OCI-LY7 (cell line): Measurements from ENCODE around the gene RNF32. TPM values are rescaled to one million over a fixed set of nuclear protein-coding genes. Genes with fewer than 3 reads are reported as not detected.
A peak's percentile ranks its signal among the peaks of the same experiment; 100 is the strongest.

Source experiments
- BruUV-seq: library from RNA; stranded (reverse); fragments of 400-500 nt; replicated peaks from 2 replicates; lab custom pipeline; 2021; lab: Mats Ljungman, UMichigan
- CTCF ChIA-PET: fragments of 300-600 bp; sonication (Branson Sonifier 250); formaldehyde crosslinking; loops from one replicate; lab custom pipeline; 2022; ENCODE audit warnings: antibody characterized with exemption; ENCODE audit not compliant: unreplicated experiment; lab: Charles Lee
- POLR2A ChIA-PET: fragments of 300-600 bp; sonication (Branson Sonifier 250); formaldehyde crosslinking; loops from one replicate; lab custom pipeline; 2022; ENCODE audit warnings: antibody characterized with exemption; lab: Charles Lee
- DNase-seq: peaks from one replicate; pipeline ENCODE4 v3.0.0-alpha.2; 2015; ENCODE audit warnings: low spot score
- H2AFZ ChIP-seq: fragments of 200-600 bp; sonication (generic), shearing (Covaris generic); 2 replicates; pipeline ENCODE4 v1.6.1; 2014; ENCODE audit warnings: mild to moderate bottlenecking, antibody characterized with exemption, low read length, moderate library complexity
- H3K27ac ChIP-seq: fragments of 200-600 bp; sonication (generic); 2 replicates; pipeline ENCODE4 v1.5.1; 2014; ENCODE audit warnings: mixed run types, low read depth, mild to moderate bottlenecking, moderate library complexity, low read length, inconsistent platforms; ENCODE audit not compliant: poor library complexity, severe bottlenecking
- H3K36me3 ChIP-seq: fragments of 200-600 bp; sonication (generic); 2 replicates; pipeline ENCODE4 v1.6.1; 2014; ENCODE audit warnings: mild to moderate bottlenecking, antibody characterized with exemption, low read length, moderate library complexity, mixed read lengths; ENCODE audit not compliant: insufficient read depth
- H3K4me1 ChIP-seq: fragments of 200-600 bp; sonication (generic); 2 replicates; pipeline ENCODE4 v1.5.1; 2014; ENCODE audit warnings: mild to moderate bottlenecking, low read length; ENCODE audit not compliant: insufficient read depth, poor library complexity, severe bottlenecking
- H3K4me2 ChIP-seq: fragments of 200-600 bp; sonication (generic); 2 replicates; pipeline ENCODE4 v1.6.1; 2014; ENCODE audit warnings: mild to moderate bottlenecking, low read length
- H3K4me3 ChIP-seq: fragments of 200-600 bp; sonication (generic); 2 replicates; pipeline ENCODE4 v1.5.1; 2014; ENCODE audit warnings: mild to moderate bottlenecking, low read depth, low read length; ENCODE audit not compliant: poor library complexity, severe bottlenecking
- H3K79me2 ChIP-seq: fragments of 200-600 bp; sonication (generic); 2 replicates; pipeline ENCODE4 v1.6.1; 2016; ENCODE audit warnings: low read depth, mild to moderate bottlenecking, low read length, moderate library complexity, mixed read lengths; ENCODE audit not compliant: insufficient read depth
- H3K9me2 ChIP-seq: fragments of 200-600 bp; sonication (generic); 2 replicates; pipeline ENCODE4 v1.6.1; 2016; ENCODE audit warnings: mild to moderate bottlenecking, low read length, mixed read lengths; ENCODE audit not compliant: insufficient read depth
- H3K9me3 ChIP-seq: fragments of 200-600 bp; sonication (generic); 2 replicates; pipeline ENCODE4 v1.6.1; 2014; ENCODE audit warnings: mild to moderate bottlenecking, mixed run types, low read length, mixed read lengths
- H4K20me1 ChIP-seq: fragments of 200-600 bp; sonication (generic); 2 replicates; pipeline ENCODE4 v1.6.1; 2014; ENCODE audit warnings: mild to moderate bottlenecking, antibody characterized with exemption, low read length, moderate library complexity, mixed read lengths; ENCODE audit not compliant: insufficient read depth
- EZH2phosphoT487 ChIP-seq: fragments of 200-600 bp; sonication (generic); IDR thresholded peaks from 2 replicates; pipeline ENCODE4 v1.6.1; 2018; ENCODE audit warnings: low read depth, borderline replicate concordance, mild to moderate bottlenecking, mixed run types, antibody characterized with exemption, low read length, moderate library complexity, mixed read lengths
- intact Hi-C: fragments of 100-400 bp; cut with micrococcal nuclease; formaldehyde crosslinking; loops from one replicate; pipeline ENCODE4 v1.10.0; 2022; ENCODE audit not compliant: unreplicated experiment
- total RNA-seq, 2 experiments: library from RNA; depleted of rRNA in 1 of 2; stranded (reverse); fragments of >200 nt in 1 of 2; shearing (Covaris generic) in 1 of 2; gene quantifications; 2 replicates each; pipeline ENCODE4 v1.2.3, GENCODE V29; 2014 to 2022
- TF ChIP-seq, protein P1 (sequence below): fragments of 200-600 bp; sonication (generic); conservative IDR thresholded peaks from 2 replicates; pipeline ENCODE4 v1.5.1; 2014; ENCODE audit warnings: mild to moderate bottlenecking, antibody characterized with exemption, low read length, moderate library complexity, mixed read lengths

Gene RNF32
- total RNA-seq, 2 experiments from 2014 or later = 3.2 to 3.9 TPM

DNA sequence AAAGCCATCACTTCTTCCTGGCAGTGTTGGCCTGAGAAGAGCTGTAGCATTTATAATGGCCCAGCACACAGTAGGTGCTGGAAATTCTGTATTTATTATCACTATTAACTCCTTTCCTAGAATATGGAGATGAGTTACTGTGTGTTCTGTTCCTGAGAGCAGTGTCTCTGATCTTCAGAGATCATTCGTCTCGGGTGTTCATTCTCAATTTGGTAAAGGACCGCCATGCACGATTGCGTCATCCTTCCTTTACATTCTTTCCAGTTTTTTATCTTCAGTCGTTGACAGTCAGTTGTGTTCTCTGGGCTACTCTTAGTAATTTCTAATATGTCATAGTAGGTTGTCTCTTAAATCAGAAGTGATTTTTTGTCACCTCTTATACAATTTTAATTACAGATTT, 18.6 kb downstream of the RNF32 start:
- H2AFZ ChIP-seq = no peak overlapping the region
- H4K20me1 ChIP-seq = no peaks in the 10 kb centered on the region
- TF ChIP-seq EZH2phosphoT487 = no peak
- TF ChIP-seq, protein P1, sequence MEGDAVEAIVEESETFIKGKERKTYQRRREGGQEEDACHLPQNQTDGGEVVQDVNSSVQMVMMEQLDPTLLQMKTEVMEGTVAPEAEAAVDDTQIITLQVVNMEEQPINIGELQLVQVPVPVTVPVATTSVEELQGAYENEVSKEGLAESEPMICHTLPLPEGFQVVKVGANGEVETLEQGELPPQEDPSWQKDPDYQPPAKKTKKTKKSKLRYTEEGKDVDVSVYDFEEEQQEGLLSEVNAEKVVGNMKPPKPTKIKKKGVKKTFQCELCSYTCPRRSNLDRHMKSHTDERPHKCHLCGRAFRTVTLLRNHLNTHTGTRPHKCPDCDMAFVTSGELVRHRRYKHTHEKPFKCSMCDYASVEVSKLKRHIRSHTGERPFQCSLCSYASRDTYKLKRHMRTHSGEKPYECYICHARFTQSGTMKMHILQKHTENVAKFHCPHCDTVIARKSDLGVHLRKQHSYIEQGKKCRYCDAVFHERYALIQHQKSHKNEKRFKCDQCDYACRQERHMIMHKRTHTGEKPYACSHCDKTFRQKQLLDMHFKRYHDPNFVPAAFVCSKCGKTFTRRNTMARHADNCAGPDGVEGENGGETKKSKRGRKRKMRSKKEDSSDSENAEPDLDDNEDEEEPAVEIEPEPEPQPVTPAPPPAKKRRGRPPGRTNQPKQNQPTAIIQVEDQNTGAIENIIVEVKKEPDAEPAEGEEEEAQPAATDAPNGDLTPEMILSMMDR = no peak
- DNase-seq = no peak
- H3K36me3 ChIP-seq = no peaks in the 10 kb centered on the region
- H3K27ac ChIP-seq = no peak overlapping the region
- CTCF ChIA-PET = no interaction called here
- no peak overlapping the region for H3K4me2 ChIP-seq
- intact Hi-C loops = no loop called here
- BruUV-seq = TSS peak; percentile 23
- H3K4me3 ChIP-seq = no peak overlapping the region
- no peaks in the 10 kb centered on the region for H3K9me2 ChIP-seq
- H3K4me1 ChIP-seq = no peaks in the 10 kb centered on the region
- H3K9me3 ChIP-seq = no peaks in the 10 kb centered on the region
- POLR2A ChIA-PET = no interaction called here
- H3K79me2 ChIP-seq = no peaks in the 10 kb centered on the region

DNA sequence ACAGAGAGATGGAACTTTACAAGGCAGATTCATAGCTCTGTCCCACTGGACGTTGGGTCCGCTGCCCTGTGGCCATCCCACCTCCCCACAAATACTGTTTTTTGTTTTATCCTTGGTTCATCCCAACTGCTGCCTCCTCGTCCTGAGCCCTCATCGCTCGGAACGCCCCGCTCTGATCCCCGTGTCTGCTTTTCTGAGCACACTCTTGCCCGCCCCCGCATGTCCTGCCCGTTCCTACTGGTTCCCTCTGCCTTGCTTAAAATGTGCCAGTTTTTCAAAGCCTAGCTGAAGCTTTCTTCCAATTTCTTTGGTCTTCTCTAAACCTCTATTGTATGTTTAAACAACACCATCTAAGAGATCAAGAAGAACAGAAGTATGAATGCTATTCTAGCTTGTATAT, 19.4 kb downstream of the RNF32 start:
- TF ChIP-seq, protein P1 = no peak
- no peak for TF ChIP-seq EZH2phosphoT487
- DNase-seq = no peak
- CTCF ChIA-PET = no interaction called here
- no peak overlapping the region for H2AFZ ChIP-seq
- BruUV-seq = no TSS peak
- intact Hi-C loops = no loop called here
- H3K9me2 ChIP-seq = no peaks in the 10 kb centered on the region
- no peaks in the 10 kb centered on the region for H4K20me1 ChIP-seq
- H3K4me2 ChIP-seq = no peak overlapping the region
- H3K36me3 ChIP-seq = no peaks in the 10 kb centered on the region
- no peak overlapping the region for H3K4me3 ChIP-seq
- H3K27ac ChIP-seq = no peak overlapping the region
- H3K4me1 ChIP-seq = no peaks in the 10 kb centered on the region
- H3K9me3 ChIP-seq = no peaks in the 10 kb centered on the region
- POLR2A ChIA-PET = no interaction called here
- no peaks in the 10 kb centered on the region for H3K79me2 ChIP-seq

DNA sequence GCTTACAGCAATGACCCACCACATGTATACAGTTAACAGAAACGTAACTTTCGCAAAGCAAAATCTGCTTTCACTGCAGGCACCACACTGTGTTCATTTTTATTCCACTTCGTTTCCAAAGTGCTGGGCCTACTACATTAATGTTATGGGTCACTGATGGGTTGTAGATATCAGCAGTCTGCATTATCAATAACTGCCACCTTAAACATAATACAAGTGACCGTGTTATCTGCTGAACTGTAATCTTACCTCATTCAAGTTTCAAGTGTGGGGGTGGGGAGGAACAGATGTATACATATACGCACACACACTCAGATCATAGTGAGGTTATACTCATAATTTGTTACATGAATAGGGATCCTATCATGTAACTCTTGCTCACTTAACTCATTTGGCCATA, 21.1 kb downstream of the RNF32 start:
- Histone ChIP-seq H3K4me1 (no peaks in the 10 kb centered on the region), H2AFZ (no peak overlapping the region), H3K4me2 (no peak overlapping the region), H3K9me3 (no peaks in the 10 kb centered on the region), H3K27ac (no peak overlapping the region), H3K9me2 (no peaks in the 10 kb centered on the region), H3K79me2 (no peaks in the 10 kb centered on the region), H3K4me3 (no peak overlapping the region), H4K20me1 (no peaks in the 10 kb centered on the region), H3K36me3 (no peaks in the 10 kb centered on the region)
- BruUV-seq = no TSS peak
- no peak for TF ChIP-seq EZH2phosphoT487
- TF ChIP-seq, protein P1 = no peak
- intact Hi-C loops = no loop called here
- ChIA-PET CTCF (no interaction called here), POLR2A (no interaction called here)
- DNase-seq = no peak
